ENCODE data around the gene MINK1. TPM values are rescaled to one million over a fixed set of nuclear protein-coding genes. Genes with fewer than 3 reads are reported as not detected.
A peak's percentile ranks its signal among the peaks of the same experiment; 100 is the strongest.

The MINK1 gene
- total RNA-seq, 1 donor from 2014 or later = 73.0 TPM

DNA sequence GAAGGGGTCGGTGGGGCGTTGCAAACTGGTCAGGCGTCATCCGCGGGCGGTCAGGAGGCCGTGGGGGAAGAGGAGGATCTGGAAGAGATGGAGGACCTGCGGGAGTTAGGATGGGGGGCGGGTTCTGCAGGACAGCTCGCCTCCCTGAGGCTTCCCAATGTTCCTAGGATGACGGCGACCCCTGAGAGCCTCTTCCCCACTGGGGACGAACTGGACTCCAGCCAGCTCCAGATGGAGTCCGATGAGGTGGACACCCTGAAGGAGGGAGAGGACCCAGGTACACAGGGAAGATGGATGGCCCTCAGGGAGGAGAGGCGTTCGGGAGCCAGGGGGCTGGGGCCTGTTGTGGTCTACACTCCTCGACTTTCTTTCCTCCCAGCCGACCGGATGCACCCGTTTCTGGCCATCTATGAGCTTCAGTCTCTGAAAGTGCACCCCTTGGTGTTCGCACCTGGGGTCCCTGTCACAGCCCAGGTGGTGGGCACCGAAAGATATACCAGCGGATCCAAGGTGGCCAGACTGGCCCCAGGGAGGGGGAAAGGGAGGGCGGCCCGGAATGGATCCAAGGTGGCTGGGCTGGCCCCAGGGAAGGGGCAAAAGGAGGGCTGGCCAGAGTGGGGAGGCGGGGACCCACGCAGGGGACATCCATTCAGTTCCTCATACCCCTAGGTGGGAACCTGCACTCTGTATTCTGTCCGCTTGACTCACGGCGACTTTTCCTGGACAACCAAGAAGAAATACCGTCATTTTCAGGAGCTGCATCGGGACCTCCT is 25.3 kb upstream of the MINK1 start:
- Mint-ChIP-seq H3K4me1 (peaks cover 34% of the 10 kb centered on the region), H3K36me3 (ENCODE audit: low read depth) (peaks cover 9% of the 10 kb centered on the region), H3K4me3 (peak overlapping the region; percentile 90), H3K9me3 (no peaks in the 10 kb centered on the region), H3K27me3 (ENCODE audit: low read depth) (no peaks in the 10 kb centered on the region), H3K27ac (ENCODE audit: unreplicated experiment) (peak overlapping the region; percentile 50)
- DNase-seq (ENCODE audit: low read depth, low spot score) = no peak
- TF ChIP-seq CTCF (conservative IDR thresholded peaks at IDR 0.05) = no peak

DNA sequence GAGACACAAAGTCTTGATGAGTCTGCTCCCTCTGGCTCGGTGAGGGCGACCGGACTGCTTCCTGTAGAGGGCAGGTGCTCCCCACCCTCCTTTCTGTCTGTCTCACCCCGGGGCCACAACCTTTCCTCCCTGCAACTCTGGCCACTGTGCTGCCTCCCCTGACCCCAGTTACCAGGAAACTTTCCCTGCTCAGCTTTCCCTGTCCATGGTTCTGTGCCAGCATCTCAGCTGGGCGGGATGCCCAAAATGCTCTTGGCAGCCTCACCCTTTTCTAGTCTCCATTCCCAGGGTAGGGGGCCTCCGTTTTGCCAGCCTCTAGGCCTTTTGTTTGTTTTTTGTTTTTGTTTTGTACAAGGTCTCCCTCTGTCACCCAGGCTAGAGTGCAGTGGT is 24.8 kb upstream of the MINK1 start:
- H3K27ac Mint-ChIP-seq (ENCODE audit: unreplicated experiment) = no peak overlapping the region
- H3K27me3 Mint-ChIP-seq (ENCODE audit: low read depth) = no peaks in the 10 kb centered on the region
- no peak for TF ChIP-seq CTCF (conservative IDR thresholded peaks at IDR 0.05)
- no peaks in the 10 kb centered on the region for H3K9me3 Mint-ChIP-seq
- peak overlapping the region; percentile 90 for H3K4me3 Mint-ChIP-seq
- H3K36me3 Mint-ChIP-seq (ENCODE audit: low read depth) = peaks cover 9% of the 10 kb centered on the region
- peaks cover 34% of the 10 kb centered on the region for H3K4me1 Mint-ChIP-seq
- no peak for DNase-seq (ENCODE audit: low read depth, low spot score)

- Mint-ChIP-seq H3K4me3 (peak overlapping the region; percentile 80), H3K27me3 (ENCODE audit: low read depth) (no peaks in the 10 kb centered on the region), H3K4me1 (peaks cover 30% of the 10 kb centered on the region), H3K27ac (ENCODE audit: unreplicated experiment) (no peak overlapping the region), H3K9me3 (no peaks in the 10 kb centered on the region), H3K36me3 (ENCODE audit: low read depth) (peaks cover 14% of the 10 kb centered on the region)
- no peak for DNase-seq (ENCODE audit: low read depth, low spot score)
- no peak for TF ChIP-seq CTCF (conservative IDR thresholded peaks at IDR 0.05)
These were observed 22.3 kb upstream of the MINK1 start for GRCh38 chr17:4810696-4811290.

DNA sequence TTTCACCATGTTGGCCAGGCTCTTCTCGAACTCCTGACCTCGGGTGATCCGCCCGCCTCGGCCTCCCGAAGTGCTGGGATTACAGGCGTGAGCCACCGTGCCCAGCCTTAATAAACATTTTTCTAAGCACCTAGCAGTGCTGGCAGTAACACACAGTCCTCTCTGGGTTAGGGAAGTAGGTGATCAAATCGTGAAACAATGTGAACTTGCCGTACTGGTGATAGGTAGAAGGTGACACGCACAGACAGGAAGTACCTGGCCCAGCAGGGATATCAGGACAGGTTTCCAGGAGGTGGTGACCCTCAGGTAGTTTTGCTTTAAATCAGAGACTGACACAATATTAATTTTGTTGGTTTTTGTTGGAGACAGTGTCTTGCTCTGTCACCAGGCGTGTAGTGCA is 21.7 kb upstream of the MINK1 start:
- no peak overlapping the region for H3K27ac Mint-ChIP-seq (ENCODE audit: unreplicated experiment)
- DNase-seq (ENCODE audit: low read depth, low spot score) = no peak
- H3K9me3 Mint-ChIP-seq = no peaks in the 10 kb centered on the region
- H3K4me3 Mint-ChIP-seq = peak overlapping the region; percentile 38
- H3K36me3 Mint-ChIP-seq (ENCODE audit: low read depth) = peaks cover 14% of the 10 kb centered on the region
- H3K4me1 Mint-ChIP-seq = peaks cover 24% of the 10 kb centered on the region
- H3K27me3 Mint-ChIP-seq (ENCODE audit: low read depth) = no peaks in the 10 kb centered on the region
- no peak for TF ChIP-seq CTCF (conservative IDR thresholded peaks at IDR 0.05)

DNA sequence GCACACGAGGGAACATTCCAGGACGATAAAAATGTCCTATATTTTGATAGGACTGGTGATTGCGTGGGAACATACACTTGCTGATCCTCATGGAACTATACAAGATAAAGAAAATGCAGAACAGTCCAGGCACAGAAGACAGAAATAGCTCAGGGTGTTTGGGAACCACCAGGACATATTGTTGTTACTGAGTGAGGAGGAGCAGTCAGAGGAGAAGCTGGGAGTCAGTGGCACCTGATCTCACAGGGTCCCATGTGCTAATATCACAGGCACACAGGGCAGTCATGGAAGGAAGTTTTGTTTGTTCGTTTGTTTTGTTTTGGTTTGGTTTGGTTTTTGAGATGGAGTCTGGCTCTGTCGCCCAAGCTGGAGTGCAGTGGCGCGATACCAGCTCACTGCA is 20.4 kb upstream of the MINK1 start:
- Mint-ChIP-seq H3K4me3 (no peak overlapping the region), H3K4me1 (peaks cover 21% of the 10 kb centered on the region), H3K27ac (ENCODE audit: unreplicated experiment) (no peak overlapping the region), H3K9me3 (no peaks in the 10 kb centered on the region), H3K36me3 (ENCODE audit: low read depth) (peaks cover 14% of the 10 kb centered on the region), H3K27me3 (ENCODE audit: low read depth) (no peaks in the 10 kb centered on the region)
- DNase-seq (ENCODE audit: low read depth, low spot score) = no peak
- TF ChIP-seq CTCF (conservative IDR thresholded peaks at IDR 0.05) = no peak
